CD4-positive, alpha-beta T cell treated with Interferon alpha-2 for 1 hour (primary cell): Measurements from ENCODE around the gene ZBTB43.
"Not testable (repeated sequence)": the region's sequence is repeated elsewhere in the genome, so short reads cannot be mapped to it uniquely, and the experiment has no call there.

Experiments used
- DNase-seq, 2 donors: peaks; one replicate each; pipeline ENCODE4 v3.0.0-alpha.2; 2020 to 2022

The ZBTB43 gene

GRCh38 chr9:126804696-126805553 lies at the start of gene ZBTB43:
TSS of gene ZBTB43 (plus strand) at chr9:126805040. CDS start at chr9:126832510, 27,470 bp downstream.
- peak; percentile 98 for DNase-seq

GRCh38 chr9:126755317-126755875 lies 49.4 kb upstream of the ZBTB43 start:
- no peak for DNase-seq

- DNase-seq, result no peak
Measured at GRCh38 chr9:126756238-126756637, 48.6 kb upstream of the ZBTB43 start.

- no peak for DNase-seq
Measured at GRCh38 chr9:126756876-126757415, 47.9 kb upstream of the ZBTB43 start.

- DNase-seq, result no peak
Measured at GRCh38 chr9:126758916-126759585, 45.8 kb upstream of the ZBTB43 start.

- DNase-seq, result no peak
Measured at GRCh38 chr9:126761274-126761673, 43.6 kb upstream of the ZBTB43 start.

- DNase-seq, result no peak
Measured at GRCh38 chr9:126763130-126763764, 41.6 kb upstream of the ZBTB43 start.

GRCh38 chr9:126773004-126773607 lies 31.7 kb upstream of the ZBTB43 start:
- peak in 1 of 2 donors; percentile 11 for DNase-seq

- DNase-seq, result no peak
Measured at GRCh38 chr9:126775926-126776325, 28.9 kb upstream of the ZBTB43 start.

- DNase-seq, result no peak
Measured at GRCh38 chr9:126777733-126778132, 27.1 kb upstream of the ZBTB43 start.

GRCh38 chr9:126778141-126778540 lies 26.7 kb upstream of the ZBTB43 start:
- no peak for DNase-seq

GRCh38 chr9:126778696-126779095 lies 26.1 kb upstream of the ZBTB43 start:
- DNase-seq, result not testable (repeated sequence)

GRCh38 chr9:126781186-126782052 lies 23.4 kb upstream of the ZBTB43 start:
- DNase-seq, result peak; percentile 75 to 84

- DNase-seq, result no peak
Measured at GRCh38 chr9:126782053-126782388, 22.8 kb upstream of the ZBTB43 start.

- no peak for DNase-seq
Measured at GRCh38 chr9:126783949-126784348, 20.9 kb upstream of the ZBTB43 start.

- DNase-seq, result no peak
Measured at GRCh38 chr9:126784401-126784800, 20.4 kb upstream of the ZBTB43 start.

GRCh38 chr9:126784841-126785240 lies 20.0 kb upstream of the ZBTB43 start:
- not testable (repeated sequence) for DNase-seq

- no peak for DNase-seq
Measured at GRCh38 chr9:126788046-126788445, 16.8 kb upstream of the ZBTB43 start.

GRCh38 chr9:126788634-126789349 lies 16.0 kb upstream of the ZBTB43 start:
- DNase-seq, result no peak

GRCh38 chr9:126790561-126790960 lies 14.3 kb upstream of the ZBTB43 start:
- DNase-seq, result no peak
